HepG2 (cell line): Measurements from ENCODE around the gene FGF1. TPM values are rescaled to one million over a fixed set of nuclear protein-coding genes. Genes with fewer than 3 reads are reported as not detected.

Source experiments
- ATAC-seq: fragments of 200-7000 bp; cut with Tn5 transposase; 3 replicates; pipeline ENCODE4 v1.9.1; 2020; ENCODE audit warnings: mild to moderate bottlenecking, moderate library complexity
- BruUV-seq: library from RNA; stranded (reverse); fragments of 400-500 nt; replicated peaks from 2 replicates; lab custom pipeline; 2021; lab: Mats Ljungman, UMichigan
- CTCF ChIA-PET: fragments of 300-600 bp; formaldehyde crosslinking; extraction: SDS; loops from one replicate; lab custom pipeline; 2021; ENCODE audit warnings: low total read pairs, inconsistent platforms, low intra/inter-chr PET ratio; lab: Yijun Ruan, JAX
- POLR2A ChIA-PET: fragments of 350-600 bp; sonication (Branson Sonifier 250); formaldehyde crosslinking; loops from one replicate; lab custom pipeline; 2020; ENCODE audit warnings: antibody characterized with exemption, inconsistent platforms; lab: Yijun Ruan, JAX
- DNase-seq: peaks from one replicate; pipeline ENCODE4 v3.0.0-alpha.2; 2015; ENCODE audit warnings: low spot score
- FAIRE-seq: peaks from 3 replicates; lab custom pipeline; 2011; peaks lifted over from hg19 to GRCh38; lab: Jason Lieb, UNC
- H2AFZ ChIP-seq: one replicate; pipeline ENCODE4 v1.6.1; 2011; ENCODE audit warnings: low read length, inconsistent platforms
- H3K27ac ChIP-seq: fragments of 300-600 bp; 3 replicates; pipeline ENCODE4 v1.8.0; 2011; ENCODE audit warnings: mixed run types, mild to moderate bottlenecking, mixed read lengths, low read length, inconsistent platforms; ENCODE audit not compliant: insufficient read depth; ENCODE audit errors: extremely low read length
- H3K27me3 ChIP-seq, 2 experiments: fragments of 200-600 bp in 1 of 2; 2 replicates in 1 of 2; 3 replicates in 1 of 2; pipeline versions ENCODE4 v1.6.0 to v1.8.0; 2011; ENCODE audit warnings: low read length in 2 of 2, mild to moderate bottlenecking in 2 of 2, moderate library complexity in 2 of 2, inconsistent platforms in 1 of 2; ENCODE audit not compliant: insufficient read depth in 2 of 2, control insufficient read depth in 1 of 2
- H3K36me3 ChIP-seq, 2 experiments: fragments of 200-600 bp in 1 of 2; replicated peaks in 1 of 2; 2 replicates in 1 of 2; 3 replicates in 1 of 2; pipeline versions ENCODE4 v1.5.1 to v1.8.0; 2011; ENCODE audit warnings: low read length in 2 of 2, inconsistent platforms in 1 of 2; ENCODE audit not compliant: insufficient read depth in 2 of 2, control insufficient read depth in 1 of 2
- H3K4me1 ChIP-seq: 2 replicates; pipeline ENCODE4 v1.5.1; 2012; ENCODE audit warnings: low read length, inconsistent platforms; ENCODE audit not compliant: insufficient read depth
- H3K4me2 ChIP-seq: 2 replicates; pipeline ENCODE4 v1.6.0; 2011; ENCODE audit warnings: low read depth, low read length, inconsistent platforms
- H3K4me3 ChIP-seq, 3 experiments: fragments of 200-600 bp in 1 of 3; sonication (generic), shearing (Covaris generic) in 1 of 3; replicated peaks in 1 of 3; 2 replicates each; pipeline ENCODE4 v1.5.1; 2011 to 2016; ENCODE audit warnings: low read length in 3 of 3, inconsistent platforms in 2 of 3, low read depth in 2 of 3, mild to moderate bottlenecking in 2 of 3, control low read depth in 1 of 3, mixed read lengths in 1 of 3; ENCODE audit not compliant: insufficient read depth in 1 of 3
- H3K79me2 ChIP-seq: one replicate; pipeline ENCODE4 v1.6.1; 2011; ENCODE audit warnings: low read length, inconsistent platforms; ENCODE audit not compliant: insufficient read depth
- H3K9ac ChIP-seq: 2 replicates; pipeline ENCODE4 v1.6.0; 2011; ENCODE audit warnings: mild to moderate bottlenecking, low read depth, low read length, inconsistent platforms; ENCODE audit not compliant: insufficient read depth
- H3K9me3 ChIP-seq: 2 replicates; pipeline ENCODE4 v1.5.1; 2012; ENCODE audit warnings: mild to moderate bottlenecking, low read length
- H4K20me1 ChIP-seq: 2 replicates; pipeline ENCODE4 v1.6.0; 2011; ENCODE audit warnings: inconsistent platforms, mild to moderate bottlenecking, low read length, moderate library complexity; ENCODE audit not compliant: insufficient read depth
- KLF16 ChIP-seq, 2 experiments: sonication (generic) in 1 of 2; formaldehyde crosslinking in 1 of 2; IDR thresholded peaks; 2 replicates each; pipeline versions ENCODE4 v1.6.1 to v1.8.0; 2016 to 2023; ENCODE audit warnings: missing genetic modification reagents in 2 of 2, missing compliant biosample characterization in 1 of 2
- KMT2A ChIP-seq: sonication (generic); formaldehyde crosslinking; IDR thresholded peaks from 2 replicates; pipeline ENCODE4 v1.4.0; 2020; ENCODE audit warnings: missing genetic modification reagents
- RCOR2 ChIP-seq: IDR thresholded peaks from 2 replicates; pipeline ENCODE4 v1.6.1; 2016; ENCODE audit warnings: missing biosample characterization, missing genetic modification reagents
- SNAPC2 ChIP-seq: sonication (generic); formaldehyde crosslinking; IDR thresholded peaks from 2 replicates; pipeline ENCODE4 v1.8.1; 2022; ENCODE audit warnings: mild to moderate bottlenecking, missing genetic modification reagents
- SRSF9 ChIP-seq: fragments of 200-400 bp; formaldehyde crosslinking; IDR thresholded peaks from 2 replicates; pipeline ENCODE4 v1.6.1; 2018; ENCODE audit warnings: borderline replicate concordance, mild to moderate bottlenecking, low read depth, low read length; ENCODE audit not compliant: insufficient read depth, poor library complexity, severe bottlenecking
- U2AF2 ChIP-seq: fragments of 200-400 bp; formaldehyde crosslinking; IDR thresholded peaks from 2 replicates; pipeline ENCODE4 v1.6.1; 2017; ENCODE audit warnings: low read depth, mild to moderate bottlenecking, low read length
- ZFP37 ChIP-seq: sonication (generic); formaldehyde crosslinking; IDR thresholded peaks from 2 replicates; pipeline ENCODE4 v1.4.0; 2020; ENCODE audit warnings: missing genetic modification reagents, borderline replicate concordance
- ZNF34 ChIP-seq: sonication (generic); formaldehyde crosslinking; IDR thresholded peaks from 2 replicates; pipeline ENCODE4 v1.4.0; 2020; ENCODE audit warnings: mild to moderate bottlenecking, missing genetic modification reagents, borderline replicate concordance
- ZNF441 ChIP-seq: sonication (generic); formaldehyde crosslinking; IDR thresholded peaks from 2 replicates; pipeline ENCODE4 v1.7.0; 2021; ENCODE audit warnings: missing genetic modification reagents, borderline replicate concordance
- ZNF615 ChIP-seq: sonication (generic); formaldehyde crosslinking; IDR thresholded peaks from 2 replicates; pipeline ENCODE4 v1.5.0; 2020; ENCODE audit warnings: mild to moderate bottlenecking, missing genetic modification reagents, borderline replicate concordance
- WGBS: methylation state at CpG from one replicate; pipeline ENCODE4 v1.1.6; 2017; ENCODE audit warnings: low lambda C conversion rate; 5-methylcytosine and 5-hydroxymethylcytosine counted together
- in situ Hi-C: cut with HindIII; loops from 2 replicates; pipeline ENCODE4 v1.10.0; 2017; ENCODE audit warnings: low pct_unique_long_range_greater_than_20kb; ENCODE audit not compliant: extremely low pct_ligation_motif_present
- intact Hi-C: fragments of 100-400 bp; cut with micrococcal nuclease; formaldehyde crosslinking; loops from one replicate; pipeline ENCODE4 v1.10.0; 2022; ENCODE audit not compliant: unreplicated experiment
- polyA plus RNA-seq, 8 experiments: library from polyadenylated mRNA; depleted of rRNA in 3 of 8; stranded (reverse) in 7 of 8; unstranded in 1 of 8; fragments of >200 nt; fragmentation: Illumina TruSeq in 4 of 8; extraction: Trizol in 4 of 8; gene quantifications; 2 replicates each; pipeline versions ENCODE4 v1.2.1 to v1.2.3, GENCODE V29; 2011 to 2016; ENCODE audit warnings: low read depth in 4 of 8, missing spikeins in 1 of 8, mixed read lengths in 1 of 8; ENCODE audit not compliant: insufficient read depth in 1 of 8
- total RNA-seq, 5 experiments: library from RNA; depleted of rRNA; stranded (reverse); fragments of >200 nt; fragmentation: Illumina TruSeq; extraction: Trizol; gene quantifications; 2 replicates each; pipeline ENCODE4 v1.2.3, GENCODE V29; 2016; ENCODE audit warnings: low read depth in 1 of 5

The FGF1 gene
- total and polyA plus RNA-seq, 2 of the 13 experiments (the other 11 are each of a cell fraction or from before 2014, with no cell fraction given), result not detected

- no peak for TF ChIP-seq SRSF9
- no peak for TF ChIP-seq KLF16 (CRISPR knock-in tag; IDR thresholded peaks at IDR 0.05)
- TF ChIP-seq, all 625 proteins: peak for 0
These were observed 113.9 kb downstream of the FGF1 start (continued) for GRCh38 chr5:142572006-142572405.

- Histone ChIP-seq H3K9ac (no peak overlapping the region), H3K27ac (no peak overlapping the region), H3K4me3 (no peak overlapping the region), H3K36me3 (no peaks in the 10 kb centered on the region), H2AFZ (no peak overlapping the region), H3K9me3 (no peaks in the 10 kb centered on the region), H4K20me1 (no peaks in the 10 kb centered on the region), H3K4me2 (no peak overlapping the region), H3K4me1 (peaks cover 12% of the 10 kb centered on the region), H3K79me2 (no peaks in the 10 kb centered on the region), H3K27me3 (no peaks in the 10 kb centered on the region)
- intact Hi-C loops, result no loop called here
- no peak for TF ChIP-seq U2AF2
- TF ChIP-seq RCOR2 (CRISPR knock-in tag), result no peak
- TF ChIP-seq ZFP37 (CRISPR knock-in tag), result no peak
- TF ChIP-seq ZNF615, result no peak
- TF ChIP-seq ZNF34, result no peak
- no peak for TF ChIP-seq KMT2A
- TF ChIP-seq SNAPC2 (CRISPR knock-in tag), result no peak
- TF ChIP-seq ZNF441 (CRISPR knock-in tag), result no peak
- POLR2A ChIA-PET, result no interaction called here
- no peak for ATAC-seq
- WGBS, result 73% methylated on average over 5 of the region's 5 CpGs
- FAIRE-seq, result no peak
- in situ Hi-C loops, result loop anchor here (25.0 kb wide), 1 partner anchor 584 kb away; no protein-coding TSS in a partner anchor
- no TSS peak for BruUV-seq
- DNase-seq, result no peak
- CTCF ChIA-PET, result no interaction called here
These were observed 114.5 kb downstream of the FGF1 start for GRCh38 chr5:142571371-142571770.
